Anterior cingulate cortex (tissue), 58 donors: Measurements from ENCODE around the gene RPS18.
"Not testable (repeated sequence)": the region's sequence is repeated elsewhere in the genome, so short reads cannot be mapped to it uniquely, and the experiment has no call there.

Experiments used
- DNase-seq, 58 donors: peaks; one replicate each; lab custom pipeline; 2025; lab: John Stamatoyannopoulos, UW

The RPS18 gene

GRCh38 chr6:33271117-33271467 is 783 bp upstream of the RPS18 start:
- DNase-seq = no peak

- no peak for DNase-seq
Observed at GRCh38 chr6:33272275-33273128, 627 bp downstream of the RPS18 start.

- DNase-seq = no peak
Observed at GRCh38 chr6:33273129-33273923, 1.5 kb downstream of the RPS18 start.

GRCh38 chr6:33273924-33274902 is 2.3 kb downstream of the RPS18 start:
- no peak for DNase-seq

GRCh38 chr6:33275795-33276580 is 4.1 kb downstream of the RPS18 start:
- not testable (repeated sequence) for DNase-seq

GRCh38 chr6:33276581-33276863 is 4.6 kb downstream of the RPS18 start:
- no peak for DNase-seq

- peak in 51 of 58 donors; percentile 21 to 77 (median 53) for DNase-seq
Observed at GRCh38 chr6:33276864-33277662, 5.2 kb downstream of the RPS18 start, which contains the start of gene B3GALT4. TSS of gene B3GALT4 (plus strand) at chr6:33277123. CDS start at chr6:33277420, 297 bp downstream.

- DNase-seq = peak in 1 of 58 donors; percentile 24
Observed at GRCh38 chr6:33277663-33278391, 6.0 kb downstream of the RPS18 start.

- DNase-seq = no peak
Observed at GRCh38 chr6:33278392-33278741, 6.5 kb downstream of the RPS18 start.

- no peak for DNase-seq
Observed at GRCh38 chr6:33278810-33279209, 6.9 kb downstream of the RPS18 start.

GRCh38 chr6:33279257-33279695 is 7.4 kb downstream of the RPS18 start:
- no peak for DNase-seq

GRCh38 chr6:33279971-33280511 is 8.2 kb downstream of the RPS18 start:
- no peak for DNase-seq

- no peak for DNase-seq
Observed at GRCh38 chr6:33280539-33280938, 8.7 kb downstream of the RPS18 start.

GRCh38 chr6:33285214-33285613 is 13.3 kb downstream of the RPS18 start:
- DNase-seq = not testable (repeated sequence)

GRCh38 chr6:33286946-33287914 is 15.4 kb downstream of the RPS18 start:
- DNase-seq = no peak

- DNase-seq = no peak
Observed at GRCh38 chr6:33288141-33288920, 16.5 kb downstream of the RPS18 start.
